ENCODE measurements around the gene CLIC4.
"Not testable (repeated sequence)": the region's sequence is repeated elsewhere in the genome, so short reads cannot be mapped to it uniquely, and the experiment has no call there.

Gene CLIC4

DNA sequence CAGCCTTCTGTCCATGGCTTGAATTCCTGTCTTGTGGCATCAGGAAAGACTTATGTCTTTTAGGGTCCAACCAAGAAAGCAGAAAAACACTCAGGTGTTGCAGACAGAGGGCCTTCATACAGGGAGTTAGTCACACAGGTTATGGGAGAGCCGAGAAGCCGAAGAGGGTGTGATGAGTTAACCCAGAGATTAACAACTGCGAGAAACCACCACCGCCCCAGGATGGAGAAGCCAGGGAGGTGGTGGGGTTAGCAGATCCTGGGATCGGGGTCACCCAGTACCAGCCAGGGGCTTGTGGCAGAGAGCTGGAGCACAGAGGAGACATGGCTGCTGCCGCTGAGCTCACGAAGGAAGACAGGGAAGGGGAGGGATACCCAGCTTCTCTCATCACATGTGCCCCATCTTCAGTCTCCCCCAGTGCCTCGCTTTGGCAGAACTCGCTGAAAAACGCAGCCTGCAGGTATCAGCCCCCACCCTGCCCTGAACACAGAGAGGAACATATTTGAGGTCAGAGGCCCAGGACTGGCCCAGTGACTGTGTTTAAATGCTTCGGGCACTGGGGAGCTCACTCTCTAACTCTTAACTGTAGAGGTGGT is 126.2 kb downstream of the CLIC4 start:
- in situ Hi-C loops (cut with HindIII; ENCODE audit: low sequenced_read_pairs): no loop called here

DNA sequence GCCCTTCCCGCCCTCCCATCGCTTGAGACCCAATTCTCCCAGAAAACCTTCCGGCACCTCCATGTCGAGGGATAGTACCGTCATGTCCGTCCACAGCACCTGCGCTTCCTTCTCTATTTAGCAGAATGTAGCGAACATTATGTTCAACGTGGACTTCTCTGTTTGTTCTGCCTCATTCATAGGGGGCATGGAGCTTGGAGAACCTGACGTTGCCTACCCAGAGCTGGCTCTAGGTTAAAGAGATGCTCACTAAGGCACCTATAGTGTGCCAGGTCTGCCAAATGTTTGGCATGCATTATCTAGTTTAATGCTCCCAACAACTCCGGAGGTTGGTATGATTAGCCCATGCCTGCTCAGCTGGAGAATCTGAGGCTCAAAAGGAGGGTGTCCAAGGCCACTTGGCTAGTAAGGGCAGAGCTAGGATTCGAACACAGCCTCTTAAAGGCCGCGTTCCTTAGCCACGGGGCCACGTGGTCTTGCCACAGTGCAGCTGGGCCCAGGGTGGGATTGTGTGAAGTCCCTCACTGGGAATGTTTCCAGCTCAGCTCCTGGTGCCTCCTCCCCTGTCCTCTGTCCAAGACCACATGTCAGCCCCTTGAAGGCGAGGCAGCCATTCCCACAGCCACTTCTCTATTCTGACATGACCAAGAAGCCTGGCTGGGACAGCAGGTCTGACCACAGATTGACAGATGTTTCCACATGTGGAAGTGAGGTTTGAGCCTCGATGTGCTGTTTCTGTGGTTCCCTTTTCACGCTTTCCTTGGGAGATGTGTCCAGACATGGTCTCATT is 127.0 kb downstream of the CLIC4 start:
- in situ Hi-C loops (cut with HindIII; ENCODE audit: low sequenced_read_pairs): no loop called here

DNA sequence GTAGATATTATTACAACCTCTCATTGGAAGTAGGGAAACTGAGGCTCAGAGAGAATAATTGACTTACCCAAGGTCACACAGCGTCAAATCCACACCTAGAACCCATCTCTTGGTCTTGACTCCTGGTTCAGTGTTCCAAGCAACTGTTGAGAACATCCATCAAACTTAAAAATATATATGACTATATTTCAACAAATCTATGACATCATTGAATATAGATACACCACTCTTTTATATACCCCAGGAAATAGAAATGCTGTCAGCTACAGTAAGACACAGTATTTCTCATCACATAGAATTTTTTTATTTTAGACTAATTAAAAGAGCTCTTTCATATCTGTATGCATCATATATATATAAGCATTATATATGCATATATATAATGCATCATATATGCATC is 127.9 kb downstream of the CLIC4 start:
- in situ Hi-C loops (cut with HindIII; ENCODE audit: low sequenced_read_pairs): no loop called here

DNA sequence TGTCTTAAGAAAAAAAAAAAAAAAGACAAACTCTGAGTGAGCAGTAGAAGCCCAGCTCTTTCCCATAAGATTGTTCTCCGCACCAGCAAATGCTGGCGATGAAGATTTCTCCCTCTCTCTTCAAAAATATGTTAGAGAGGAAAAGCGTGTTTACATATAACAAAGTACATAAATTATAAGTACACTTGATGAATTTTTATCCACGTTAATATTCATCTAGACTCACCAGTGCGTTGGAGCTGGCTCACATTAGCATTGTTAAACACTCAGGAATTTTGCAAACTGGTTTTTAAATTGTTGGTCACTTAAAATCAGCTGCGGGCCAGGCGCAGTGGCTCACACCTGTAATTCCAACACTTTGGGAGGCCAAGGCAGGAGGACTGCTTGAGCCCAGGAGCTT is 128.8 kb downstream of the CLIC4 start:
- in situ Hi-C loops (cut with HindIII; ENCODE audit: low sequenced_read_pairs): no loop called here

DNA sequence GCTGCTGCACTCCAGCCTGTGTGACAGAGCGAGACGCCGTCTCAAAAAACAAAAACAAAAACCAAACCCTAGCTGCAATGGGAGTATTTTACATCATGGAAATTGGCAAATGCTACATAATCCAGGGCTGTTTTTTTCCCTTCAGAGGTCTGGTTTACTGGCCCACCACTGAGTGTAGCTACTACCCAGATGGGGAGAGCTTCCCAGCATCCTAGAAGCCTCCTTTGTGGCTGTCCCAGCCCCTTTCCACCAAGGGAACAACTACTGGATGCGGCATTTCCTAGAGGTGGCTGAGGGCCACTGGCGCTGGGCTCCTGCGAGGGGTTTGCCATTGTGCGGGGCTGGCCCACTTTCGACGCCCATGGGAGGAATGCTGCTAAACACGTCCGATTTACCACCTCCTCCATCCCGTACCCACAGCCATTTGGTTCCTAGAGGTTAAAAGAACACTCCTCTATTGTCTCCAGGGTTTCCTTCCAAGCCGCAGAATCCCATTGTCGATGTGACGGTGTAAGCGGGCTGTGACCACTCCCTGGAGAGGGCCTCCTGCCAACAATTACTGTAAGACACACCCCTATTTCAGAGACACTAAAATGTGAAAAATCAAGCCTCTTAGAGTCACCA is 129.5 kb downstream of the CLIC4 start:
- in situ Hi-C loops (cut with HindIII; ENCODE audit: low sequenced_read_pairs): no loop called here

DNA sequence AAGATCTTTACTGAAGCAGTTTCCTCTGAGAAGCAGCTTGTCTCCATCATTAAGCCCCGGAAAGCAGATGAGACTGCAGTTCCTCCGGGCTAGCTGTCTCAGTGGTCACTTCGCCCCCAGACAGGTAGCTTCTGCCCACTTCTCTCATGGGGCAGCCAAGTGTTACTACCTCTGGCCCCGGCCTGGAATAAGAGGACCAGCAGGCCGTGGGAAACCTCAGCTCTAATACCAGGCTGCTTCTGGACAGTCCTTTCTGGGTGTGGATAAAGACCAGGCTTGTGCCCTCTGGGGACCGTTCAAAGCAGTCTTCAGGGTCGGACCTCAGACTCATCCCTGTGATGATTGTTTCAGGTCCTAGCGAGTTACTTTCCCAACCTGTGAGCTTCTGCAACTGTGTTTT is 130.0 kb downstream of the CLIC4 start:
- in situ Hi-C loops (cut with HindIII; ENCODE audit: low sequenced_read_pairs): no loop called here

DNA sequence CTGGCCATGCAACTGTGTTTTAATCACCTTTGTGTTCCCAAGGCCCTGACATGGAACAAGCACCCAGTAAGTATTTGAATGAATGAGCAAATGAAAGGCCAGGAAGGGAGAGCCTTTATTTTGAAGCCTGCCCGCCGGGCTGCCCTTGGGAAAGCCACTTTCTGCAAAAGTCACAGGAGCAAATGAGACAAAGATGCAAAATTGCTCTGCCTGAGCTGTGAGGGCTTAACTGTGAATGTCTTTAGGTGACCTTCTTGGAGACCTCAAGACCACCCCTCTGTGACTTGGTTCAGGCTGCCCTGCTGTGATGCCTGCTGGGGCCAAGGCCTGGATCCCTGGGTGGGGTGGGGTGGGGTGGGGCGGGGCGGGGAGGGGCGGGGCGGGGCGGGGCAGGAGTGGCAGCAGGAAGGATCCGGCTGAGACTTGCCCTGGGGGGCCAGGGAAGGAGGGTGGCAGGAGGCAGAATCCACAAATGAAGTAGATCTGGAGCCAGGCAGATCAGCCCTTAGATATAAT is 130.8 kb downstream of the CLIC4 start:
- in situ Hi-C loops (cut with HindIII; ENCODE audit: low sequenced_read_pairs): no loop called here

DNA sequence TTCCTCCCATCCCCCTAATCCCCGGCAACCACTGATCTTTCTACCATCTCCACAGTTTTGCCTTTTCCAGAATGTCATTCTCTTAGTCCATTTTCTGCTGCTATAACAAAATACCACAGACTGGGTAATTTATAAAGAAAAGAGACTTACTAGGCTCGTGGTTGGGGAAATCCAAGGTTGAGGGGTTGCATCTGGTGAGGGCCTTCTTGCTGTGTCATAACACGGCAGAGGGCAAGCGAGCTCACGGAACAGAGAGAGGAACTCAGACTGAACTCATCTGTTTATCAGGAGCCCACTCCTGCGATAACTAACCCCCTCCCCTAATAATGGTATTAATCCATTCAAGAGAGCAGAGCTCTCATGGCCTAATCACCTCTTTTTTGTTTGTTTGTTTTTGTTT is 132.8 kb downstream of the CLIC4 start:
- in situ Hi-C loops (cut with HindIII; ENCODE audit: low sequenced_read_pairs): no loop called here

DNA sequence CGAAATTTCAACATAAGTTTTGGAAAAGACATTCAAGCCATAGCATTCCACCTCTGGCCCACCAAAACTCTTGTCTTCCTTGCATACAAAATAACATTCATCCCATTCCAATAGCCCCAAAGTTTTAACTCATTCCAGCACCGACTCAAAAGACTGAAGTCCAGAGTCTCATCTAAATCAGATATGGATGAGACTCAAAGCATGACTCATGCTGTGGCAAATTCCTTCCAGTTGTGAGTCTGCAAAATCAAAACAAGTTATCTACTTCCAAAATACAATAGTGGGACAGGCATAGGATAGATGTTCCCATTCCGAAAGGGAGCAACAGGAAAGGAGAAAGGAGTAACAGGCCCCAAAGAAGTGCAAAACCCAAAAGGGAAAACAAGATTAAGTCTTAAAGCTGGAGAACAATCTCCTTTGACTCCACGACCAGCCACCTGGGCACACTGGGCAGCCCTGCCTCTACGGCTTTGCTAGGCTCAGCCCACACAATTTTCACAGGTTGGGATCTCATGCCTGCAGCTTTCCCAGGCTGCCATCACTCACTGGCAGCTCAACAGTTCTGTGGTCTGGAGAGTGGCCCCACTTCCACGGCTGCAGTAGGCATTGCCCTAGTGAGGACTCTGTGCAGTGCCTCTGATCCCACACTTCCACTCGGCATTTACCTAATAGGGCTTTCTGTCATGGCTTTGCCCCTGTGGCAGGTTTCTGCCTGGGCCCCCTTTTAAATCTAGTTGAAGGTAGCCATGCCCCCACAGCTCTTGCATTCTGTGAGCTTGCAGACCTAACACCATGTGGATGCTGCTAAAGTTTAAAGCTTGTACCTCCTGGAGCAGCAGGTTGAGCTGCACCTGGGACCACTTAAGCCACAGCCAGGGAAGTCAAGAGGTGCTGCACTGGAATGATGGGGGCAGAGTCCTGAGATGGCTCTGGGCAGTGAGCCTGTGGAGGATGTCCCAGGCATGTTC is 133.8 kb downstream of the CLIC4 start:
- in situ Hi-C loops (cut with HindIII; ENCODE audit: low sequenced_read_pairs): no loop called here

DNA sequence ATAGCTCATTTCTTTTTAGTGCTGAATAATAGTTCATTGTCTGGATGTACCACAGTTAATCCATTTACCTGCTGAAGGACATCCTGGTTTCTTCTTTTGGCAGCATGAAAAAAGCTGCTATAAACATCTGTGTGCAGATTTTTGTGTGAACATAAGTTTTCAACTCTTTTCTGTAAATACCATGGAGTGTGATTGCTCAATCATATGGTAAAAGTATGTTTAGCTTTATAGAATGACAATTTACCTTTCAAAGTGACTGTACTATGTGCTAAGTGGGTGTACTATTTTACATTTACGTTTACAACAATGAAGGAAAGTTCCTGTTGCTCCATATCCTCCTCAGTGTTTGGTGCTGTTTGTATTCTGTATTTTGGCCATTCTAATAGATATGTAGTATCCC is 135.8 kb downstream of the CLIC4 start:
- in situ Hi-C loops (cut with HindIII; ENCODE audit: low sequenced_read_pairs): no loop called here

DNA sequence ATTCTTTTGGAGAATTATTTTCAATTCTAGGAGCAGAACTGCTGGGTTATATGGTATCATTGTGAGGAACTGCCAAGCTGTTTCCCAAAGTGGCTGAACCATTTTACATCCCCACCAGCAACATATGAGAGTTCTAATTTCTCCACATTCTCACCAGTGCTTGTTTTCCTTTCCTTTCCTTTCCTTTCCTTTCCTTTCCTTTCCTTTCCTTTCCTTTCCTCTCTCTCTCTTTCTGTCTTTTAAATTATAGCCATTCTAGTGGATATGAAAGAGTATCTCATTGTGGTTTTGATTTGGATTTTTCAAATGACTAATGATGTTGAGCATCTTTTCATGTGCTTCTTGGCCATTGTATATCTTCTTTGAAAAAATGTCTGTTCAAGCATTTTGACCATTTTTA is 139.5 kb downstream of the CLIC4 start:
- in situ Hi-C loops (cut with HindIII; ENCODE audit: low sequenced_read_pairs): no loop called here

DNA sequence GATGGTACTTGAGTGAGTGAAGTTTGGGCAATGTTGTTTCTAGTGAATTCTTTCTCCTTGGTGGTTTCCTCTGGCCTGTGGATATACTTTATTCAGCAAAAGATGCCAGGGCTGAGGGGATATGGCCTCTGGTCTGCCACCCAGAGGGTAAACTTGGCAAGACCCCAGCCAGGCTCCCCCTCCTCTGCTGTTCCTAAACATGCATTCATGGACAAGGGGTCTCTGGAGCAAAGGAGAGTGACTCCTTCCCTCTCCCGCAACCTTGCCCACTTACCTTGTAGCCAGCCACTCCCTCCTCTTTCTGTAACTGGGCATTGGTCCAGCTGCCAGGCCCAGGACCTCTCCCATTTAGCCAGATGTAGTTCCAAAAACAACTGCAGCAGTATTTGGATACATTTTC is 141.0 kb downstream of the CLIC4 start:
- in situ Hi-C loops (cut with HindIII; ENCODE audit: low sequenced_read_pairs): no loop called here

DNA sequence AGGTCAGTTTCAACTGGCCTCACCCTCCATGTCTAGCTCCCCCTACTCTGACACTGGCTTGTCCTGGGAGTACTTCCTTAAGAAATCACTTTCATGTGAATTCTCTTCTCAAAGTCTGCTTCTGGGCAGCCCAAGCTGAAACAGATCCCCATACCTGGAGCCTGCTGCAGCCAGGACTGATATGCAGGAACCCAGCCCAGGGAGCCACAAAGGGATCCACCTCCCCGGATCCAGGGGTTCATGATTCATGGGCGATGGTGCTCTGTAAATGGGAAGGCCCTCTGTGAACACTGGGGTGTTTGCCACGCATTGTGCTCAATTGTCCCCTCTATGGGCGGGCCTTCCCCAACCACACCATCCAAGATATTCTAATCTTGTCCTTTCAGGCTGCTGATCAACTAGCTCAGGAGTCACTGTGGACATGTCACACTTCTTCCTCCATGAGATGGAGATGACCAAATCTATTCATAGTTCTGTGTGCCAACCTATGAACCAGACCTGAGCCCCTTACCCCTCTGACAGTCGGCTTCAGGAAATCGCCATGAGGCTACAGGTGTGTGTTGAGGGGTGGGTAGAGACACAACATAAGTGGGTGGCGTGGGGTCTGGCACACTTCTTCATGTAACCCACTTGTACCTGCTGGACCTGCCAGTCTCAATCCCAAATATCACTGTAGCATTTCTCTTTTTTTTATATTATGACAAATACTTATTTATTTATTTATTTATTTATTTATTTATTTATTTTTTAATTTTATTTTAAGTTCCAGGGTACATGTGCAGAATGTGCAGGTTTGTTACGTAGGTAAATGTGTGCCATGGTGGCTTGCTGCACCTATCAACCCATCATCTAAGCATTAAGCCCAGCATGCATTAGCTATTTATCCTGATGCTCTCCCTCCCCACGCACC is 143.1 kb downstream of the CLIC4 start:
- in situ Hi-C loops (cut with HindIII; ENCODE audit: low sequenced_read_pairs): no loop called here

DNA sequence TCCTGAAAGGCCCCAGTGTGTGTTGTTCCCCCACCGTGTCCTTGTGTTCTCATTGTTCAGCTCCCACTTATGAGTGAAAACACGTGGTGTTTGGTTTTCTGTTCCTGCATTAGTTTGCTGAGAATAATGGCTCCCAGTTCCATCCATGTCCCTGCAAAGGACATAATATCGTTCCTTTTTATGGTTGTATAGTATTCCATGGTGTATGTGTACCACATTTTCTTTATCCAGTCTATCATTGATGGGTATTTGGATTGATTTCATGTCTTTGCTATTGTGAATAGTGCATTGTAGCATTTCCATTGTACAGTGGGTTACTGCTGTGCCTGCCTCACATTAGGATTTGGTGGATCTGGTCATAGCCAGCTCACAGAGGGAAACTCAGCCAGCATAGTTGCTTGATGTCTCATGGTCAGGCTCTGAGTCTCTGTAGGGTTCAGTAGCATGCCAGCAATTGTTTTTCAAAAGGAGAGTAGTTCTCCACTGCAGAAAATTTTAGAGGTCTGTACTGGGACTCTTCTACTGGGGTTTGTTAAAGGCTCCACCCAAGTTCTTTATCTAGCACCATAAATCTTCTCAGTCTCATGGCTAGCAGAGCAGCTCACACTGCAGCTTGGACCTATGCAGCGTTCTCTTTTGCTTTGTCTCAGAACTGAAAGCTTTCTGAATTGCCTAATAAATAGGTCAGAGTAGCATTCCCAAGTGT is 143.9 kb downstream of the CLIC4 start:
- in situ Hi-C loops (cut with HindIII; ENCODE audit: low sequenced_read_pairs): no loop called here

DNA sequence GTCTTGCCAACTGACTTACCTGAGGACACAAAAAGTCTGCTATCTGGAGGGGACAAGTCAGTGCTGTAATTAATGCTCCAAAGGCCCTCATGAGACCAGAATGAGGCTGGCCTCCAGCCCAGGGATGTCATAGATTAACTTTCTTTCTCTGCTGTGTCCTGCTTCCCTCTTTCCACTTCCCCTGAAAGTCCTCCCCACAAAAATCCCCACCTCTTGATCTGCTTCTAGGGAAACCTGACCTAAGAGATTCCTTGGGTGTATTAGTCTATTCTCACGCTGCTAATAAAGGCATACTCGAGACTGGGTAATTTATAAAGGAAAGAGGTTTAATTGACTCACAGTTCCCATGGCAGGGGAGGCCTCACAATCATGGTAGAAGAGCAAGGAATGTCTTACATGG is 145.6 kb downstream of the CLIC4 start:
- in situ Hi-C loops (cut with HindIII; ENCODE audit: low sequenced_read_pairs): no loop called here

DNA sequence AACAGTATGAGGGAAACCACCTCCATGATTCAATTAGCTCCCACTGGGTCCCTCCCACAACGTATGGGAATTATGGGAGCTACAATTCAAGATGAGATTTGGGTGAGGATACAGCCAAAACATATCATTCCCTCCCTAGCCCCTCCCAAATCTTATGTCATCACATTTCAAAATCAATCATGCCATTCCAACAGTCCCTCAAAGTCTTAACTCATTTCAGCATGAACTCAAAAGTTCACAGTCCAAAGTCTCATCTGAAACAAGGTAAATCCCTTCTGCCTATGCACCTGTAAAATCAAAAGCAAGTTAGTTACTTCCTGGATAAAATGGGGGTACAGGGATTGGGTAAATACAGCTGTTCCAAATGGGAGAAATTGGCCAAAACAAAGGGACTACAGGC is 146.1 kb downstream of the CLIC4 start:
- in situ Hi-C loops (cut with HindIII; ENCODE audit: low sequenced_read_pairs): not testable (repeated sequence)

DNA sequence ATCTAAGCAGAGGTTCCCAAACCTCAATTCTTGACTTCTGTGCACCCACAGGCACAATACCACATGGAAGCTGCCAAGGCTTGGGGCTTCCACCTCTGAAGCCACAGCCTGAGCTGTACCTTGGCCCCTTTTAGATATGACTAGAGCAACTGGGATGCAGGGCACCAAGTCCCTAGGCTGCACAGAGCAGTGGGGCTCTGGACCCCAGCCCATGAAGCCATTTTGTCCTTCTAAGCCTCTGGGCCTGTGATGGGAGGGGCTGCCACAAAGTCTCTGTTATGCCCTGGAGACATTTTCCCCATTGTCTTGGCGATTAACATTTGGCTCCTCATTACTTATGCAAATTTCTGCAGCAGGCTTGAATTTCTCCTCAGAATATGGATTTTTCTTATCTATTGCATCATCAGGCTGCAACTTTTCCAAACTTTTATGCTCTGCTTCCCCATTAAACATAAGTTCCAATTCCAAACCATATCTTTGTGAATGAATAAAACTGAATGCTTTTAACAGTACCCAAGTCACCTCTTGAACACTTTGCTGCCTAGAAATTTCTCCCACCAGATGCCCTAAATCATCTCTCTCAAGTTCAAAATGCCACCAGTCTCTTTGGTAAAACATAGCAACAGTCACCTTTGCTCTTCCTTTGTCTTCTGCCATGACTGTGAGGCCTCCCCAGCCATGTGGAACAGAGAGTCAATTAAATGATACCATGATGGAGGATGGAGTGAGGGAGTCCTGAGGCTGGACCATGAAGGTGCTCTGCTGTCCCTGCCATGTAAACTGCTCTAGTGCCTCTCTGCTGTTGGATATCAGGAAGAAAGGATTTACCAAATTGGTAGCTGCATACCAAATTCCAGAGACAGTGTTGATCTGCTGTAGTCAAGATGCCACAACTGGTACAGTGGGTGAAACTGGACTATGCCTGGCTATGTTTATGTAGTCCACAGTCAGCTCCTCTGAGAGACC is 147.2 kb downstream of the CLIC4 start:
- in situ Hi-C loops (cut with HindIII; ENCODE audit: low sequenced_read_pairs): no loop called here

DNA sequence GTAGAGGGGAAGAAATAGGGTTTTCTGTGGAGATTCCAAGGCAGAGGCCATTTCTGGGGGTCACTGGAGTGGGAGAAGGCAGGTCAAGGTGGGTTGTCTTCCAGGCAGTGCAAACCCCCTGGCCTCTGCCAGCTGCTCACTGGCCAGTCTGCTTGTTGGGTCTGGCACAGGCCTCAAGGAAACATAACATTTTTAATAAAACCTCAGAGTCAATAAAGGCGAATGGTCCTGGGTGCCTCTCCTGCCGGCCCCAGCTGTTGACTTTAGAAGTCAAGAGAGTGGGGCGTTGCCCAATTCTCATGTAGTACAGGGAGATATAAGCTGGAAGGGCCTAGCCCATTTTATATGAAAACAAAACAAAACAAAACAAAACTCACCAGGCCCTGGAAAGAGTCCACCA is 148.2 kb downstream of the CLIC4 start:
- in situ Hi-C loops (cut with HindIII; ENCODE audit: low sequenced_read_pairs): no loop called here

Data from endothelial cell of hepatic sinusoid (primary cell).